WTC11 (cell line): Measurements from ENCODE around the gene VWA3B. TPM values are rescaled to one million over a fixed set of nuclear protein-coding genes. Genes with fewer than 3 reads are reported as not detected.

Source experiments
- ATAC-seq: fragments of 200-7000 bp; cut with Tn5 transposase; 2 replicates; pipeline ENCODE4 v1.10.0; 2021; ENCODE audit warnings: mild to moderate bottlenecking, moderate library complexity
- CTCF ChIA-PET: fragments of 300-600 bp; sonication (Branson Sonifier 250); formaldehyde crosslinking; loops from one replicate; lab custom pipeline; 2021; ENCODE audit warnings: antibody characterized with exemption; lab: Charles Lee
- POLR2A ChIA-PET: fragments of 350-600 bp; sonication (Branson Sonifier 250); formaldehyde crosslinking; loops from one replicate; lab custom pipeline; 2021; ENCODE audit warnings: antibody characterized with exemption; lab: Charles Lee
- DNase-seq: peaks from one replicate; pipeline ENCODE4 v3.0.0; 2021; ENCODE audit warnings: low spot score
- H3K27ac Mint-ChIP-seq: 2 replicates; pipeline ENCODE4 v1.8.0; 2021; ENCODE audit warnings: mixed read lengths
- H3K27me3 Mint-ChIP-seq: 2 replicates; pipeline ENCODE4 v1.8.0; 2021; ENCODE audit warnings: low read depth, mild to moderate bottlenecking, moderate library complexity, mixed read lengths
- H3K36me3 Mint-ChIP-seq: 2 replicates; pipeline ENCODE4 v1.8.0; 2021; ENCODE audit warnings: mixed read lengths
- H3K4me1 Mint-ChIP-seq: 2 replicates; pipeline ENCODE4 v1.8.0; 2022; ENCODE audit warnings: mixed read lengths
- H3K4me3 Mint-ChIP-seq: 2 replicates; pipeline ENCODE4 v1.8.0; 2021; ENCODE audit warnings: mild to moderate bottlenecking, moderate library complexity, mixed read lengths
- H3K9me3 Mint-ChIP-seq: 2 replicates; pipeline ENCODE4 v1.8.0; 2021; ENCODE audit warnings: mixed read lengths
- ATF2 ChIP-seq: sonication (generic); formaldehyde crosslinking; IDR thresholded peaks from 2 replicates; pipeline ENCODE4 v1.8.1; 2022; ENCODE audit warnings: low read depth, missing genetic modification reagents, borderline replicate concordance
- ATF6 ChIP-seq: sonication (generic); formaldehyde crosslinking; IDR thresholded peaks from 2 replicates; pipeline ENCODE4 v1.8.1; 2023; ENCODE audit warnings: mild to moderate bottlenecking, missing genetic modification reagents
- CREB1 ChIP-seq: sonication (generic); formaldehyde crosslinking; IDR thresholded peaks from 2 replicates; pipeline ENCODE4 v1.8.0; 2023; ENCODE audit warnings: mild to moderate bottlenecking, missing genetic modification reagents
- ERG ChIP-seq: fragments of 250-450 bp; sonication (Bioruptor Pico); IDR thresholded peaks from 2 replicates; pipeline ENCODE4 v1.8.0; 2021; ENCODE audit warnings: mild to moderate bottlenecking
- ETV6 ChIP-seq: sonication (generic); formaldehyde crosslinking; IDR thresholded peaks from 2 replicates; pipeline ENCODE4 v1.8.1; 2022; ENCODE audit warnings: mild to moderate bottlenecking, missing genetic modification reagents
- FOXK1 ChIP-seq: sonication (generic); formaldehyde crosslinking; IDR thresholded peaks from 2 replicates; pipeline ENCODE4 v1.8.0; 2022; ENCODE audit warnings: mild to moderate bottlenecking, moderate library complexity, missing genetic modification reagents
- GTF2I ChIP-seq: fragments of 250-450 bp; sonication (Bioruptor Pico); conservative IDR thresholded peaks from 2 replicates; pipeline ENCODE4 v1.4.0; 2021; ENCODE audit warnings: mild to moderate bottlenecking
- HMGXB4 ChIP-seq: sonication (generic); formaldehyde crosslinking; IDR thresholded peaks from 2 replicates; pipeline ENCODE4 v1.8.1; 2023; ENCODE audit warnings: mild to moderate bottlenecking, moderate library complexity, missing genetic modification reagents
- JAZF1 ChIP-seq: fragments of 250-450 bp; sonication (Bioruptor Pico); IDR thresholded peaks from 2 replicates; pipeline ENCODE4 v1.9.0; 2021; ENCODE audit warnings: moderate library complexity, mild to moderate bottlenecking, inconsistent platforms
- MXD4 ChIP-seq: fragments of 250-450 bp; sonication (Bioruptor Pico); IDR thresholded peaks from 2 replicates; pipeline ENCODE4 v1.8.0; 2021; ENCODE audit warnings: mild to moderate bottlenecking, moderate library complexity, borderline replicate concordance
- NFYB ChIP-seq: sonication (generic); formaldehyde crosslinking; conservative IDR thresholded peaks from 2 replicates; pipeline ENCODE4 v1.8.0; 2022; ENCODE audit warnings: low read depth, missing genetic modification reagents
- NR1H2 ChIP-seq: sonication (generic); formaldehyde crosslinking; IDR thresholded peaks from 2 replicates; pipeline ENCODE4 v1.9.0; 2021; ENCODE audit warnings: mild to moderate bottlenecking, moderate library complexity, missing genetic modification reagents
- SMAD4 ChIP-seq: sonication (generic); formaldehyde crosslinking; IDR thresholded peaks from 2 replicates; pipeline ENCODE4 v1.8.0; 2022; ENCODE audit warnings: mild to moderate bottlenecking, missing genetic modification reagents
- STAT6 ChIP-seq: sonication (generic); formaldehyde crosslinking; conservative IDR thresholded peaks from 2 replicates; pipeline ENCODE4 v1.8.1; 2023; ENCODE audit warnings: mild to moderate bottlenecking, low read depth, missing genetic modification reagents, moderate library complexity
- USF2 ChIP-seq: sonication (generic); formaldehyde crosslinking; IDR thresholded peaks from 2 replicates; pipeline ENCODE4 v1.8.1; 2023; ENCODE audit warnings: mild to moderate bottlenecking, missing genetic modification reagents, moderate library complexity
- ZNF396 ChIP-seq: fragments of 250-450 bp; sonication (Bioruptor Pico); IDR thresholded peaks from 2 replicates; pipeline ENCODE4 v1.8.0; 2021; ENCODE audit warnings: mild to moderate bottlenecking, moderate library complexity, borderline replicate concordance
- ZNF512 ChIP-seq: sonication (generic); formaldehyde crosslinking; IDR thresholded peaks from 2 replicates; pipeline ENCODE4 v1.8.1; 2022; ENCODE audit warnings: missing genetic modification reagents, borderline replicate concordance
- ZNF671 ChIP-seq: fragments of 250-450 bp; sonication (Bioruptor Pico); IDR thresholded peaks from 2 replicates; pipeline ENCODE4 v1.8.0; 2021; ENCODE audit warnings: mild to moderate bottlenecking
- total RNA-seq: library from RNA; stranded (reverse); gene quantifications from 3 replicates; pipeline ENCODE4 v1.2.3, GENCODE V29; 2021

The VWA3B gene
- total RNA-seq, 1 experiment from 2014 or later = not detected

GRCh38 chr2:98314251-98314650, 227.3 kb downstream of the VWA3B start:
- Mint-ChIP-seq H3K36me3 (peaks cover 11% of the 10 kb centered on the region), H3K27me3 (0 out of 2 replicates have a peak, but pooled peaks cover 2% of the 10 kb centered on the region), H3K4me3 (no peak overlapping the region), H3K4me1 (peaks cover 31% of the 10 kb centered on the region), H3K9me3 (peaks cover 18% of the 10 kb centered on the region), H3K27ac (no peak overlapping the region)
- DNase-seq (no peak), ATAC-seq (no peak)
- POLR2A ChIA-PET = no interaction called here
- CTCF ChIA-PET = interaction anchor here (0.7 kb wide), 1 partner anchor 44 kb away, joined by 3 read pairs; no protein-coding TSS in a partner anchor
- TF ChIP-seq SMAD4 (CRISPR knock-in tag) = no peak
- no peak for TF ChIP-seq NR1H2 (CRISPR knock-in tag)
- TF ChIP-seq ZNF512 (CRISPR knock-in tag) = no peak
- TF ChIP-seq ZNF671 (CRISPR knock-in tag) = no peak
- TF ChIP-seq ERG = no peak
- no peak for TF ChIP-seq CREB1 (CRISPR knock-in tag)
- no peak for TF ChIP-seq STAT6
- no peak for TF ChIP-seq MXD4 (CRISPR knock-in tag)
- TF ChIP-seq NFYB (CRISPR knock-in tag) = no peak
- no peak for TF ChIP-seq JAZF1
- no peak for TF ChIP-seq ZNF396 (CRISPR knock-in tag)
- no peak for TF ChIP-seq USF2 (CRISPR knock-in tag)
- TF ChIP-seq ATF2 (CRISPR knock-in tag) = no peak
- no peak for TF ChIP-seq ATF6
- TF ChIP-seq GTF2I (CRISPR knock-in tag) = no peak
- no peak for TF ChIP-seq FOXK1 (CRISPR knock-in tag)
- no peak for TF ChIP-seq HMGXB4 (CRISPR knock-in tag)
- TF ChIP-seq ETV6 (CRISPR knock-in tag) = no peak
